NCI-H748 (cell line): ENCODE results near the gene MALRD1.

Experiments
- DNase-seq: peaks from one replicate; lab custom pipeline; 2025; ENCODE audit not compliant: unreplicated experiment; lab: John Stamatoyannopoulos, UW

MALRD1 gene

DNA sequence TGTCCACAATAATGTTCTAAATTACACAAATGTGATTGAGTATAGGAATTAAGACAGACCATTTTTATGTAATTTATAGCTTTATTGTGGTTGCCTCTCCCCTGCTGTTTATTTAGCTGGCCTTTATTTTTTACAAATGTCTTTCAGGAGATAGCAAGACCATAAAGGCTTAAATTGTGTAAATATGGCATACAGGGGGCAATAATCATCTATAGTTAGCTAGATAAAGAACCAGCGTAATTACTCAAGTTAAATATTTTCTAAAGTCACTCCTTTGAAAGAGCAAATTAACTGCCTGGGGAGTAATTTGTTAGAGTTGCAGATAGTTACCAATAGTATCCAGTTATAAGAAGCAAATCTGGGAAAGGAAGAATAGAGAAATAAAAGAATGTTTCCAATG, at the start of gene MALRD1:
Gene MALRD1 (plus strand): TSS at position 313 of the 400 bp plus-strand sequence. CDS start 138 bp downstream, outside the sequence.
- peak; percentile 4 for DNase-seq

- DNase-seq: no peak
Measured at GRCh38 chr10:19003341-19003740, 45.3 kb upstream of the MALRD1 start.

GRCh38 chr10:19012111-19012510, 36.5 kb upstream of the MALRD1 start:
- DNase-seq: no peak

- no peak for DNase-seq
Measured at GRCh38 chr10:19014034-19014433, 34.6 kb upstream of the MALRD1 start.

DNA sequence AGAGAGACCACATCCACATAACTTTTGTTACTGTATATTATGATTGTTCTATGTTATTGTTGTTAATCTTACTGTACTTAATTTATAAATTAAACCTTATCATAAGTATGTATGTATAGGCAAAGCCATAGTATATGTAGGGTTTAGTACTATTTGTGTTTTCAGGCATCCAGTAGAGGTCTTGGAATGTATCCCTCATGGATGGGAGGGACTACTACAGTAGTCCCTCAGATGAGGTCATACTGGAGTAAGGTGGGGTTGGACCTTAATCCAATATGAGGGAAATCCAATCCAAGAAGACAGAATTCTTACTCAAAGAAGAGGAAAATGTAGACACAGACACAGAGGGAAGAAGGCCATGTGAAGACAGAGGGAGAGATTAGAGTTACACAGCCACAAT, 34.1 kb upstream of the MALRD1 start:
- no peak for DNase-seq

DNA sequence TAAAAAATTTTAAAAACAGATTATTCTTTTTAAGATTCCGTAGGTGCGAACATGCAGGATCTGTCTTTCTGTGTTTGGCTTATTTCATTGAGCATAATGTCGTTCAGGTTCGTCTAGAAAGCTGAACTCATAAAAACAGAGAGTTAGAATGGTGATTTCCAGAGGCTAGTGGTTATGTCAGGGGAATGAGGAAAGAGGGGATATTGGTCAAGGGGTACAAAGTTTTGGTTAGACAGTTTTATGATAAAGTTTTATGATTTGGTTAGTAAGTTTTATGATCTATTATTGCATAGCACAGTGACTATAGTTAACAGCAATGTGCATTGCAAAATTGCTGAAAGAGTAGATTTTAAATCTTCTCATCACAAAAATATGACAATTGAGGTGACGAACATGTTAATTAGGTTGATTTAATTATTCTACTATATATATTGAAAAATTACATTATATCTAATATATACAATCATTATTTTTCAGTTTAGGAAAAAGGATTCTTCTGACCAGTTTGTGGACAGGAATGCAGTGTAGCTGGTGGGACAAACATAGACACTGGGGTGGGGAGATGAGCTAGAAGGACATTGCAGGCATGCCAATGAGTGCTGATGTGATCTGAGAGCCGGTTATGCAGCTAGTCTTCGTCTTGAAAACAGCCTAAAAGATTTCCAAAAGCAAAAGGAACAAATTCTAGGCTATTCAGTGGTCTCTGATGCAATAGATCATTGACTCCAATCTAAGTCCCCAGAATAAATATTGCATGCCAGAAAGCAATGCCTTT, 31.3 kb upstream of the MALRD1 start:
- no peak for DNase-seq

- DNase-seq: no peak
Measured at GRCh38 chr10:19021162-19021561, 27.4 kb upstream of the MALRD1 start.

- DNase-seq: no peak
Measured at GRCh38 chr10:19024611-19025010, 24.0 kb upstream of the MALRD1 start.

DNA sequence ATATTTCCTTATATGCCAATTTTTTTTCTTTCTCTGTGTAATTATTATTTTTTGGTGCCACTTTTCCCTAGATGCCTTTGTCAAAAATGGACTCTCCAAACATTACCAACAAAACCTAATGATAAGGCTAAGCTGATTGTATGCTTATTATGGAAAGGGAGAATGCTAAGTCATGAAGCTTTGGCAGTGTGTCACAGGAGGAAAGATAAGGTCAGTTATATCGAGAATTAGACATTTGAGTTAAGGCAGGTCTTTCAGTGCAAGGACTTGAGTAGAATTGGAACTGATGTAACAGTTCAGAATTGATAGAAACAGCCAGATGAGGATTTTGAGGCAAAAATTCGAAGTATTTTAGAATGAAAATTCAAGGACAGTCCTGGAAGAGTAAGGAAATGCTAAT, 16.8 kb upstream of the MALRD1 start:
- no peak for DNase-seq

GRCh38 chr10:19033741-19034140, 14.9 kb upstream of the MALRD1 start:
- no peak for DNase-seq

DNA sequence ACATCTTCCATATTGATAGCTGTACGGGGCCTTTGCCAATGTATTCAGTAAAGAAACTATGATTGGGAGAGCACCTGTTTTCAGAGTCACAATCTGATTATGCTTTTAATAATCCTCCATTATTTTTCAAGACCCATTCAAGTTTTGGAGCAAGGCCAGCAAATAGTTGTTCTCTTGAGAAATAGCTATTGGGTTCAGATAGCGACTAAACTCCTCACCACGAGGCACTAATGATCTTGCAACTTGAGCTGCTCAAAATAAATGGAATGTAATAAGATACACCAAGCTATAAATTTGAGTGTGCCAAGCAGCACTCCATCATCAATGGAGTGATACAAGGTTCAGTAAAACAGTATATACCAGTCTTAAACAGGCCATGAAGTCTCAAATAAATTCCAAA, 7.4 kb upstream of the MALRD1 start:
- peak; percentile 8 for DNase-seq

- DNase-seq: no peak
Measured at GRCh38 chr10:19043431-19043830, 5.2 kb upstream of the MALRD1 start.

DNA sequence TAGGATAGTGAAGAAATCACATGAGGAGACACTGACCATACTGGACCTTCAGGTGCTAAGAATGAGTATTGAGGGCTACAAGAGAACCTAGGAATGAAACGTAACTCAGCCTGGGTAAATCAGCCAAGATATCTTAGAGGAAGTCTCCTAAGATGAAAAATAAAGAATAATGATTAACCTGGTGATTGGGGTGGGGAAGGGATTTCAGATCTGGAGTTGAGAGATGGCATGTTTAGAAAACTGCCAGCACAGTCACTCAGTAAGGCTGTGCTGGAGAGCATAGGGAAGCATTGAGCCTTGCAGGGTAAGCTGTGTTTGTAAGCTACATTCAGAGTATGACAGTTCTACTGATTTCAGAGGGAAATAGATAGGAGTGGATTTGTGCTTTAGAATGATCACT, 1.9 kb upstream of the MALRD1 start:
- no peak for DNase-seq

- no peak for DNase-seq
Measured at GRCh38 chr10:19048891-19049290, 290 bp downstream of the MALRD1 start.

DNA sequence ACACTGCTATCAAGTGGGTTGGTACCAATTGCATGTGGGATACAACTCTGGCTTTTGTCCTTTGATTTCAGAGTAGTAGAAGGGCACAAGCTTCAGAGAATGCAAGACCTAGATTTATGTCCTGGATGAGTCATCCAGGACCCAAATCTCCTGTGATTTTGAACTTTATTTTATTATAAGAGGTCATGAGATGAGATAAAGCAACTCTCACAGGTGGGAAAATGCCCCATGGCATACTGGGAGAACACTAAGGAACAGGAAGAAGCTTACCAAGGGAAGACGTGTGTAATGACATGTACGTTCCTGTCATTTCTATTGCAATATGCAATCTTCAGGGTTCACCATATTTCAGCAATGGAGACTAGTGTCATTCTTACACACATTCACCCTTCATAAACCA, 966 bp downstream of the MALRD1 start:
- DNase-seq: no peak

DNA sequence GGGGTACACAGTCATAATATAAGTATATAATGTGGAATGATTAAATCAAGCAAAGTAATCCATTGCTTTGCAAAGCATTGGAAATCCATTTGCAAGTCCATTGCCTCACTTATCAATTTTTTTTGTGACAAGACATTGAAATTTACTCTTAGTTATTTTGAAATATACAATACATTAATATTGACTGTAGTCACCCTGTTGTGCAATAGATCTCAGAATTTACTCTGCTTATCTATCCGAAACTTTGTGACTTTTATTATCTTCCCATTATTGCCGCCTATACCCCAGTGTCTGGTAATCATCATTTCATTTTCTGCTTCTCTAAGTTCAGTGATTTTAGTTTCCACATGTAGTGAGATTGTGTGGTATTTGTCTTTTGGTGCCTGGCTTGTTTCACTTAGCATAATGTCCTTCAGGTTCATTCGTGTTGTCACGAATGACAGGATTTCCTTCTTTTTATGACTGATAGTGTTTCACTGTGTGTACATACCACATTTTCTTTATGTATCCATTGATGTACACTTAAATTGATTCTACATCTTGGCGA, 5.8 kb downstream of the MALRD1 start:
- DNase-seq: no peak

GRCh38 chr10:19058046-19058445, 9.4 kb downstream of the MALRD1 start:
- no peak for DNase-seq

GRCh38 chr10:19063986-19064385, 15.4 kb downstream of the MALRD1 start:
- no peak for DNase-seq

GRCh38 chr10:19071946-19072345, 23.3 kb downstream of the MALRD1 start:
- DNase-seq: no peak

DNA sequence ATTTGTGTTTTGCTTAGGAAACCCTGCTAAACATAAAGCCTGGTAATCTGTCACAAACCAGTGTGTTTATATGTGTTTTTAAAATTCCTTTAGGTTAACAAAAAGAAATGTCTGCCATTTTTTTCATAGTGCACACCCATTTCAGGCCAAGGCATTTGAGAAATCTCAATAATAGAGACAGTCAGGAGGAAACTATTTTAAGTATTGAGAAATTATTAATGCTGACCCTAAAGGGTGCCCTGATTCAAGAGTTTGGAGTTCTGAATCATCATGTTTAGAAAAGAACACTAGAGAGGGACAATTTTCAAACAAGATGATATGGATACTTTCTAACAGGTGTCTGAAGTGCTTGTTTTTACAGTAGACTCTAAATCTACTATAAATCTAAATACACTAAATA, 28.7 kb downstream of the MALRD1 start:
- no peak for DNase-seq

GRCh38 chr10:19096501-19097073, 48.0 kb downstream of the MALRD1 start:
- DNase-seq: no peak

DNA sequence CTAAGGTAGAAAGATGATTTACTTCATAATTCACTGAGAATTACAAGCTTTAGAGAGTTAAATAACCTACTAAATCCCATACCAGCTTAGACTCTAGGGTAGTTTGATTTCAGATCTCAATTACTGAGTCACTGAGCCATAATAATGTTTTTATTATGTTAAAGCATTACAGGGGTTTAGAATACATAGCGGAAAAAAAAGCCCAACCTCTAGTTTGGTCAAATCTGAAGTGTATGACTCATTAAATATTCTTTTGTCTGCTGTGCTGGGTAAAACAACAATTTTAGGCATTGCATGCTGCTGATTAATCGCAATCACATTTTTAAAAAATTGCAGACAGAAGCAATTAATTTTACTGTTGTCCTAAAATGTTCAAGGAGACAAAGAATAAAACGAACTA, 48.5 kb downstream of the MALRD1 start:
- DNase-seq: no peak

GRCh38 chr10:19098803-19099202, 50.2 kb downstream of the MALRD1 start:
- DNase-seq: peak; percentile 0
